ENCODE results near the gene OGFOD2. TPM values are rescaled to one million over a fixed set of nuclear protein-coding genes. Genes with fewer than 3 reads are reported as not detected.
"Not testable (repeated sequence)": the region's sequence is repeated elsewhere in the genome, so short reads cannot be mapped to it uniquely, and the experiment has no call there.

Gene OGFOD2
- total RNA-seq: 10 to 100 TPM; 17.9 to 20.3 TPM
- total RNA-seq: 3.3 to 4.8 reads per million in 2 donors

DNA sequence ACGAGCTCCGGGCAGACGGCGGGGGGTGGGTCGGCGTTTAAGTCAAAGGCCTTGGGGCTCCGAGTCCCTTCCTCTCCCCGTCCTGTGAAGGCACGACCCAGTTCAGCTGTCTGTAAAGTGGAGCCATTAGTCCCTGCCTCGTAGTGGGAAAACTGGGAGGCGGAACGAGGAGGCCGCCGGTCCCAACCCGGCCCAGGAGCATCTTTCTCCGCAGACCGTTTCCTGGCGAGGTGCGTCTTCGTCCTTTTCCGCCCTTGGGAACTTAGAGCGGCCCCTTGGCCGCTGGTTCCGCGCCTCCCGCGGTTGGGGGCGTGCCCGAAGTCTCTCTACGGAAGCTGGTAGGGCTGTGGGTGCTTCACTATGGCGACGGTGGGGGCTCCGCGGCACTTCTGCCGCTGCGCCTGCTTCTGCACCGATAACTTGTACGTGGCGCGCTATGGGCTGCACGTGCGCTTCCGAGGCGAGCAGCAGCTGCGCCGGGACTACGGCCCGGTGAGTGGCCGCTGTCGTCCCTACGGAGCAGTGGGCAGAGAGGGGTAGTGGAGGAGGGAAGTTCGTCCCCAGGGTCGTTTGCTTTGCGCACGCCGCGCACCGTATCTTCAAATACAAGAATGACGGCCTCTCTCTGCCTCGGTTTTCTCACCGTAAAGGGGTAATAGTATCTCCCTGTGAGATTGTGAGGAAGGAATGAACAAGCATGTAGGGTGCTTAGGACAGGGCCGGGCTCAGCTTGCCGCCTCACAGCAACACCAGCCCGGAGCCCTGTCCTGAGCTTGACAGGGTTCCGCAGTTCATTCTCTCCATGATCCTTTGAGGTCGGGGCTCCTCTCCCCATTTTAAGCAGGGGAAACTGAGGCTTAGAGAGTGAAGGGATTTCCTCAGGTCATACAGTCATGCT lies at the start of gene OGFOD2:
TSS of gene OGFOD2 (plus strand) at position 353 of the 898 bp plus-strand sequence. CDS start at position 361, 8 bp downstream.
- H3K4me1 Mint-ChIP-seq: peaks cover 20% of the 10 kb centered on the region
- H3K4me3 Mint-ChIP-seq: peak within 1 kb of the TSS; percentile 96
- ATAC-seq (peak; percentile 88), DNase-seq (peak; percentile 87 to 89 (median 87))
- peak within 1 kb of the TSS; percentile 96 for H3K27ac Mint-ChIP-seq
- no peaks in the 10 kb centered on the region for H3K36me3 Mint-ChIP-seq (ENCODE audit: low read depth)
- H3K9me3 ChIP-seq (ENCODE audit: control insufficient read depth, low read length, poor library complexity, severe bottlenecking): no peaks in the 10 kb centered on the region
- H3K27me3 Mint-ChIP-seq: no peaks in the 10 kb centered on the region

DNA sequence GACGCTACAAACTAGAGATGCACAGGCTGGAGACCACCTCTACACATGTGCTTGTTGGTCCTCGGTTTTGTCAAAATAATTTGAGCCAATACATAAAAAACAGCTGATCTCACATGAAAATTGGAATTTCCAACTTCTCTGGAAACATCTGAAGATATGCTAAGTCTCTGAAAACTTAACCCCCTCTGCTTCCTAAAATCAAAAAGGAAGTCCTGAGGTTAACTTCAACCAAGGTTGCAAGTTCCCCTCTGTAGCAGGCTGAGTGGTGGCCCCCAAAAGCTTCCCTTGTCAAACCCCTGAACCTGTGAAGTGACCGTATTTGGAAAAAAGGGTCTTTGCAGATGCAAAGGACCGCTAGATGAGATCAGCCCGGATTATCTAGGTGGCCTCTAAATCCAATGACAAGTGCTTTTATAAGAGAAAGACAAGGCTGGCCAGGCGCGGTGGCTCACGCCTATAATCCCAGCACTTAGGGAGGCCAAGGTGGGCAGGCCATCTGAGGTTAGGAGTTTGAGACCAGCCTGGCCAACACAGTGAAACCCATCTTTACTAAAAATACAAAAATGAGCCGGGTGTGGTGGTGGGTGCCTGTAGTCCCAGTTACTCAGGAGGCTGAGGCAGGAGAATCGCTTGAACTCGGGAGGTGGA lies 47.2 kb upstream of the OGFOD2 start:
- DNase-seq: no peak
- no peaks in the 10 kb centered on the region for H3K9me3 ChIP-seq (ENCODE audit: control insufficient read depth, low read length, poor library complexity, severe bottlenecking)
- no peak for ATAC-seq
- H3K4me1 Mint-ChIP-seq: peaks cover 2% of the 10 kb centered on the region
- no peaks in the 10 kb centered on the region for H3K27me3 Mint-ChIP-seq
- no peak overlapping the region for H3K27ac Mint-ChIP-seq
- H3K4me3 Mint-ChIP-seq: no peak overlapping the region
- H3K36me3 Mint-ChIP-seq (ENCODE audit: low read depth): no peaks in the 10 kb centered on the region

DNA sequence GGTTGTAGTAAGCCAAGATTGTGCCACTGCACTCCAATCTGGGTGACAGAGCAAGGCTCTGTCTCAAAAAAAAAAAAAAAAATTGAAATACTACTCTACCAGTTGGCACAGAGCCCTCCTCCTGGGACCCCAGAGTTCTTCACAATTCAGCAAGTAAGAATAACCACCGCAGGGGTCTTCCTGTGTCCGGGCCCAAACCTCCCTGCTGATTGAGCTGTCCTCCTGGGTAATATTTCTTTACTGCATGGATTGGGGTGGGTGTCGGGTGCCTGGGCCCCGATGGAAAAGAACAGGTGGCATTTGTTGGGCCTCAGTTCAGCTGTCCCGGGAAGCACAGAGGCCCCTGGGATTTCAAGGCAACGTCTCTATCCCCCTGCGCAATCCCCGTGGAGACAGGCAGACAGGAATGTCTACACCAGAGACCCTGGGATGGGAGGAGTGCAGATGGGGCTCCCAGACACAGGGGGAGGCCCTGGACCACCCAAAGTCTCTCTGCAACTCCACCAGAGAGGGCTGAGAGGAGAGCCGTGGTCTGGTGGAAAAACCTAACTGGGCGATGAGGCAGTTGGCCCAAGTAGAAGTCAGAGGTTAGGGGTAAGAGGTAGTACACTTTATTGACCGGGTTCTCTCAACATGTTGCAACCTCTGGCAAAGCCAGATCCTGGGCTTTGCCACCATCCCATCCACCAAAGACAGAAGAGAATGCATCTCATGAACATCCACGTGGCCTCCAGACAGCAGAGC lies 46.5 kb upstream of the OGFOD2 start:
- ATAC-seq (no peak), DNase-seq (no peak)
- Mint-ChIP-seq H3K4me1 (peaks cover 2% of the 10 kb centered on the region), H3K4me3 (no peak overlapping the region), H3K27me3 (no peaks in the 10 kb centered on the region), H3K36me3 (ENCODE audit: low read depth) (no peaks in the 10 kb centered on the region), H3K27ac (no peak overlapping the region)
- H3K9me3 ChIP-seq (ENCODE audit: control insufficient read depth, low read length, poor library complexity, severe bottlenecking): no peaks in the 10 kb centered on the region

DNA sequence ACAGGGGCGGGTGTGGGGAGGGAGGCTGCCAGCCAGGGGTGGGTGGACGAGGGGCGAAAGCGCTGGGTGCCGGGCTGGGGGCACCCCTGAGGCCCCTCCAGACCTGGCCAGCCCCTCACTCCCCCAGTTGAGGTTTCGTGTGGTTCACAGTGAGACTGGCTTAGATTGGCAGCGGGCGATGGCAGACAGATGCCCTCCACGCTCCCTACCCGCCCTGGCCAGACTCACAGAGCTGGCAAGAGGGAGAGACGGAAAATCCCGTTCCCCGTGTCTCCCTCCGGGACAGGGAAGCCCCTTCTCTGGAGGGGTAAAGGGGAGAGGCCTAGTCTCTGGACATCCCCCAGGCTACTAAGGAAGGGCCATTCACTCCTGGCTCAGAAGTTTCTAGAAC lies 45.9 kb upstream of the OGFOD2 start:
- no peak for ATAC-seq
- no peak for DNase-seq
- no peaks in the 10 kb centered on the region for H3K27me3 Mint-ChIP-seq
- peaks cover 2% of the 10 kb centered on the region for H3K4me1 Mint-ChIP-seq
- H3K27ac Mint-ChIP-seq: no peak overlapping the region
- H3K36me3 Mint-ChIP-seq (ENCODE audit: low read depth): no peaks in the 10 kb centered on the region
- H3K4me3 Mint-ChIP-seq: no peak overlapping the region
- H3K9me3 ChIP-seq (ENCODE audit: control insufficient read depth, low read length, poor library complexity, severe bottlenecking): no peaks in the 10 kb centered on the region

DNA sequence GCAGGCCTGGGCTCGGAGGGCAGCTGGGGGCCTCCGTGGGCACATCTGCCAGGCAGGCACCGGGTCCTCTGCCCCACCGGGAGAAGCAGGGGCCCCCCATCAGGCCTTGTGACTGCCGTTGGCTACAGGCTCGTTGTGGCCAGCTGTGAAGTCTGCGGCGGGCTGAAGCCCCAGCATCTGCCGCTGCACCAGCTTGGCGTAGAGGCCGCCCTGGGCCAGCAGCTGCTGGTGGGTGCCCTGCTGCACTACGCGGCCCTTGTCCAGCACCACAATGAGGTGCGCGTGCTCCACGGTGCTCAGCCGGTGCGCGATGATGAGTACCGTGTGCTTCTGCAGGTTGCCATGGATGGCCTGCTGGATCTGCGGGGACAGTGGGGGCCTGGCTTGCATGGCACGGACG lies 45.2 kb upstream of the OGFOD2 start:
- no peak for DNase-seq
- H3K27ac Mint-ChIP-seq: no peak overlapping the region

DNA sequence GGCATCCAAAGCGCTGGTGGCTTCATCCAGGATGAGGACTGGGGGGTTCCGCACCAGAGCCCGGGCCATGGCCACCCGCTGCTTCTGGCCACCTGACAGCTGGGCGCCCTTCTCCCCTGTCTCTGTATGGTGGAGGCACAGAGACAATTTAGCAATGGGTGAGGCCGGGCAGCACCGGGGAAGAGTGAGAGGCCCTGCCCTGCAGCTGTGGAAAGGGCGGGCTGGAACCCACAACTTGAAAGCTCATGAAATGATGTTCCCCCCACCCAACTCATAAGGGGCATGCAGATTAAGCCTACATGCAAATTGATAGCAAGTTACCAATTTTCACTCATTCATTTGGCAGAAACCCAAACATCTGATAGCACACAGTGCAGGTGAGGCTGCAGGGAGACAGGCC lies 42.8 kb upstream of the OGFOD2 start:
- no peak for ATAC-seq
- H3K4me3 Mint-ChIP-seq: no peak overlapping the region
- no peaks in the 10 kb centered on the region for H3K9me3 ChIP-seq (ENCODE audit: control insufficient read depth, low read length, poor library complexity, severe bottlenecking)
- DNase-seq: no peak
- no peaks in the 10 kb centered on the region for H3K36me3 Mint-ChIP-seq (ENCODE audit: low read depth)
- no peaks in the 10 kb centered on the region for H3K27me3 Mint-ChIP-seq
- no peak overlapping the region for H3K27ac Mint-ChIP-seq
- H3K4me1 Mint-ChIP-seq: no peaks in the 10 kb centered on the region

More for the DNA sequence above, 45.2 kb upstream of the OGFOD2 start:
- H3K36me3 Mint-ChIP-seq (ENCODE audit: low read depth): no peaks in the 10 kb centered on the region
- ATAC-seq: no peak
- peaks cover 2% of the 10 kb centered on the region for H3K4me1 Mint-ChIP-seq
- no peak overlapping the region for H3K4me3 Mint-ChIP-seq
- H3K27me3 Mint-ChIP-seq: no peaks in the 10 kb centered on the region
- H3K9me3 ChIP-seq (ENCODE audit: control insufficient read depth, low read length, poor library complexity, severe bottlenecking): no peaks in the 10 kb centered on the region

DNA sequence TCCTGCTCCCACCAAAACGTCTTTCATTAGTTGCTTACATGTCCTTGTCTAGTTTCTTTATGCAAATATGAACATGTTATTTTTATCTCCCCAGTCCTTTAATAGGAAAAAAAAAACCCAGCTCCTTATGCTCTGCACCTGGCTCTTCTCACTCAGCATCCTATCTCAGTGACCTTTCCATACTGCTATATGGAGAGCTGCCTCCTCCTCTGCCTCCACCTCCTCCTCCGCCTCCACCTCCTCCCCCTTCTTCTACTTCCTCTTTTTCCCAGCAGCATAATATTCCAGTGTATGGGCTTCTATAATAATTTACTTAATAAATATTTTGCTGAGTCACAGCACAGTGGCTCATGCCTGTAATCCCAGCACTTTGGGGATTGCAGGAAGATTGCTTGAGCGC lies 40.3 kb upstream of the OGFOD2 start:
- H3K36me3 Mint-ChIP-seq (ENCODE audit: low read depth): no peaks in the 10 kb centered on the region
- no peak for ATAC-seq
- DNase-seq: no peak
- H3K4me3 Mint-ChIP-seq: no peak overlapping the region
- H3K4me1 Mint-ChIP-seq: no peaks in the 10 kb centered on the region
- H3K27me3 Mint-ChIP-seq: no peaks in the 10 kb centered on the region
- no peaks in the 10 kb centered on the region for H3K9me3 ChIP-seq (ENCODE audit: control insufficient read depth, low read length, poor library complexity, severe bottlenecking)
- no peak overlapping the region for H3K27ac Mint-ChIP-seq

DNA sequence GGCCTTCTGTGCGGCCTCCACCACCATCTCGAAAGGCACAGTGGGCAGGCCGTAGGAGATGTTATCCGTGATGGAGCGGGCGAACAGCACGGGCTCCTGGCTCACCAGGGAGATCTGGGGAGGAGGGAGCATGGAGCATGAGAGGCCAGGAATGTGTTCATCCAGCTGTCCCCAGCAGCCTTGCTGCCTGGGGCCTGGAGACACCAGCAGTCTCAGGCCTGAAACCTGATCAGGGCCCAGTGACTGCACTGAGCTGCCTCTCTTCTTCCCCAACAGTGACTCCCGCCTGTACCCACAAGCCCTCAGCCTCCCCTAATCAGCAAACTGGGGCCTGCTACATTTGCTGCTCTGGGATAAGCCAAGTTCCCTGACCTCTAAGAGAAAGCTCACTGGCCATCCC lies 39.7 kb upstream of the OGFOD2 start:
- Mint-ChIP-seq H3K27me3 (no peaks in the 10 kb centered on the region), H3K4me1 (no peaks in the 10 kb centered on the region), H3K27ac (no peak overlapping the region), H3K4me3 (no peak overlapping the region), H3K36me3 (ENCODE audit: low read depth) (no peaks in the 10 kb centered on the region)
- ATAC-seq (no peak), DNase-seq (no peak)
- H3K9me3 ChIP-seq (ENCODE audit: control insufficient read depth, low read length, poor library complexity, severe bottlenecking): no peaks in the 10 kb centered on the region

DNA sequence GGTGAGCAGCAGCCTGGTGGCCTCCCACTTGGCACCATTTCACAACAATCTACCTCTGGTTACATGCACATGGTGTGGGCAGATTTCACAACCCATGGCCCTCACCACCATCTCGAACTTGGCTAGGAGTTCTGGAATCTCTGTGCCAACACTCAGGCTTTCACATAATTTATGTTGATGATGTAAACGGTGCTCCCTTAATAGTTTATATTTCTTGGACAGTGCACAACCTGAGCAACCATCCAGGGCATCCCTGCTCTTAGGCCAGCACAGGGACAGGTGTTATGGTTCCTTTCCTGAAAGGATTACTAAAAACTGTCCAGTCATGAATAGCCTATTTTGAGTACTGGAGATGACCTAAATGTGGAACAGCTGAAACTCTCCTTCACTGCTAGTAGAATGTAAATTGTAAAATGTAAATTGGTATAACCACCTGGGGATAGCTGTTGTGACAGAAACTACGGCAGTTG lies 37.4 kb upstream of the OGFOD2 start:
- Mint-ChIP-seq H3K4me3 (no peak overlapping the region), H3K27me3 (no peaks in the 10 kb centered on the region), H3K36me3 (ENCODE audit: low read depth) (no peaks in the 10 kb centered on the region), H3K4me1 (no peaks in the 10 kb centered on the region), H3K27ac (no peak overlapping the region)
- H3K9me3 ChIP-seq (ENCODE audit: control insufficient read depth, low read length, poor library complexity, severe bottlenecking): no peaks in the 10 kb centered on the region
- no peak for DNase-seq
- ATAC-seq: no peak

DNA sequence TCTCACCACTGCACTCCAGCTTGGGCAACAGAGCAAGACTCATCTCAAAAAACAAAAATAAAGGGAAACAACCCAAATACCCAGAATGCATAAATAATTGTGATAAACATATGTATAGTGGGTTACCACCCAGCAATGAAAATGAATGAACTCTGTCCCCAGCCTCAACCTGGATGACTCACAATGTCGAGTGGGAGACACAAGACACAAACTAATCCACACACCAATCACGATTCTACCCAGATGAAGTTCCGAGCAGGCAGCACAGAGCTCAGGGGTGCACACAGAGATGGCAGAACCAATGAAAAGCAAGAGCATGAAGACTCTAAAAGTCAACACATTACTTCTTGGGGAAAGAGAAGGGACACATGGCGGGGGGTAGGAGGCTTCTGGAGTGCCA lies 35.9 kb upstream of the OGFOD2 start:
- Mint-ChIP-seq H3K27ac (no peak overlapping the region), H3K4me1 (no peaks in the 10 kb centered on the region), H3K36me3 (ENCODE audit: low read depth) (no peaks in the 10 kb centered on the region), H3K27me3 (no peaks in the 10 kb centered on the region), H3K4me3 (no peak overlapping the region)
- DNase-seq (no peak), ATAC-seq (no peak)
- H3K9me3 ChIP-seq (ENCODE audit: control insufficient read depth, low read length, poor library complexity, severe bottlenecking): no peaks in the 10 kb centered on the region

DNA sequence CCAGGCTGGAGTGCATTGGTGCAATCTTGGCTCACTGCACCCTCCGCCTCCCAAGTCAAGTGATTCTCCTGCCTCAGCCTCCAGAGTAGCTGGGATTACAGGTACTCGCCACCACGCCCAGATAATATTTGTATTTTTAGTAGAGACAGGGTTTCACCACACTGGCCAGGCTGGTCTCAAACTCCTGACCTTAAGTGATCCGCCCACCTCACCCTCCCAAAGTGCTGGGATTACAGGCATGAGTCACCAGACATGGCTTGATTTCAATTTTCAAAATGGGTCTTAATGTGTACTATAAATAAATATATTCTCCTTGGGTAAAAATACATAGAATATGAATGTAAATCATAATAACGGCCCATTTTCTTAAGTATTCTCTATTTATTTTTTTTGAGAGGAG lies 33.7 kb upstream of the OGFOD2 start:
- H3K27me3 Mint-ChIP-seq; H3K27ac Mint-ChIP-seq; H3K9me3 ChIP-seq (ENCODE audit: control insufficient read depth, low read length, poor library complexity, severe bottlenecking); H3K4me1 Mint-ChIP-seq; DNase-seq; ATAC-seq; H3K36me3 Mint-ChIP-seq (ENCODE audit: low read depth); H3K4me3 Mint-ChIP-seq: not testable (repeated sequence)

DNA sequence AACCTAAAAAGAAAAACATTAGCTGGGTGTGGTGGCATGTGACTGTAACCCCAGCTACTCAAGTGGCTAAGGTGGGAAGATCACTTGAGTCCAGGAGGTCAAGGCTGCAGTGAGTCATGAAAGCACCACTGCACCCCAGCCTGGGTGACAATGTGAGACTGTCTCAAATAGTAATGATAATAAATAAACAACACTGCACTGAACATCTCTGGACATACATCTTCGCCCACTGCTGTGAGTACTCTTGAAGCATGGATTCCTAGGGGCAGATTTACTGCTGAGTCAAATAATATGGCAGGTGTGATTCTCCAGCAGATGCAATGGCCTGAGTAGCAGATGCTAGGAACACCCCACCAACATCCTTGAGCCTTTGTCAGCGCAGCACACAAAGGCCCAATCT lies 32.4 kb upstream of the OGFOD2 start:
- Mint-ChIP-seq H3K27ac (no peak overlapping the region), H3K36me3 (ENCODE audit: low read depth) (no peaks in the 10 kb centered on the region), H3K4me1 (peaks cover 5% of the 10 kb centered on the region), H3K4me3 (no peak overlapping the region), H3K27me3 (no peaks in the 10 kb centered on the region)
- DNase-seq (no peak), ATAC-seq (no peak)
- no peaks in the 10 kb centered on the region for H3K9me3 ChIP-seq (ENCODE audit: control insufficient read depth, low read length, poor library complexity, severe bottlenecking)

DNA sequence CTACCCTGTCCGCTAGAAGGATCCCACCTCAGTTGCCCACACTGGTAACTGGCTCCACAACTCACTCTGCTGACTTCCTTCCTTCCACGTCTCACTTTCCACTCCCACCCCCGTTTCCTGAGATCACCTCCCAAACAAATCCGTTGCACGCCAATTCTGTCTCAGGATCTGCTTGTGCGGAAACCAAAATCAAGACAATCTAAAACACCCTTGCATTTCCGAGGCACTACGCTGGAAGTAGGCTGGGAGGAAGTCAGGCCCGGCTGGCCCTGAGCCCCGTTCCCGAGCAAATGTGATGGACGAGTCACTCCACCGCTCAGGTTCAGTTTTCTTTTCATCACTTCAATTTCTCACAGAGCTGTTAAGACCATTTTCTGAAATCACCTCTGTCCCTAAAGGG lies 31.8 kb upstream of the OGFOD2 start:
- Mint-ChIP-seq H3K27me3 (no peaks in the 10 kb centered on the region), H3K4me1 (peaks cover 5% of the 10 kb centered on the region), H3K4me3 (no peak overlapping the region), H3K36me3 (ENCODE audit: low read depth) (no peaks in the 10 kb centered on the region), H3K27ac (no peak overlapping the region)
- ATAC-seq: no peak
- H3K9me3 ChIP-seq (ENCODE audit: control insufficient read depth, low read length, poor library complexity, severe bottlenecking): no peaks in the 10 kb centered on the region
- DNase-seq: no peak
